Endothelial cell of umbilical vein (primary cell): ENCODE results near the gene RILPL2. TPM values are rescaled to one million over a fixed set of nuclear protein-coding genes. Genes with fewer than 3 reads are reported as not detected.

Experiments
- BruUV-seq: library from RNA; stranded (reverse); fragments of 400-500 nt; replicated peaks from 2 replicates; lab custom pipeline; 2021; lab: Mats Ljungman, UMichigan
- CTCF ChIA-PET: fragments of 300-600, 350-600 bp; sonication (Branson Sonifier 250); formaldehyde crosslinking; loops from one replicate; lab custom pipeline; 2021; ENCODE audit warnings: antibody characterized with exemption, inconsistent platforms; lab: Charles Lee
- POLR2A ChIA-PET: fragments of 300-600, 350-600 bp; sonication (Branson Sonifier 250); formaldehyde crosslinking; loops from one replicate; lab custom pipeline; 2021; ENCODE audit warnings: antibody characterized with exemption, inconsistent platforms; lab: Charles Lee
- DNase-seq: peaks from one replicate; pipeline ENCODE4 v3.0.0-alpha.2; 2011; ENCODE audit warnings: low read depth, low spot score
- FAIRE-seq: peaks from 2 replicates; lab custom pipeline; 2011; peaks lifted over from hg19 to GRCh38; lab: Jason Lieb, UNC
- H2AFZ ChIP-seq: 2 replicates; pipeline ENCODE4 v1.6.0; 2012; ENCODE audit warnings: low read depth, low read length, control low read depth, inconsistent platforms
- H3K27ac ChIP-seq: 2 replicates; pipeline ENCODE4 v1.5.1; 2011; ENCODE audit warnings: low read depth, mild to moderate bottlenecking, control low read depth, low read length, moderate library complexity; ENCODE audit not compliant: insufficient read depth
- H3K27me3 ChIP-seq, 2 experiments: 2 replicates each; pipeline versions ENCODE4 v1.6.0 to v1.6.1; 2011; ENCODE audit warnings: low read length in 2 of 2, mixed read lengths in 1 of 2; ENCODE audit not compliant: control insufficient read depth in 2 of 2, insufficient read depth in 2 of 2
- H3K36me3 ChIP-seq, 2 experiments: 2 replicates in 1 of 2; 3 replicates in 1 of 2; pipeline ENCODE4 v1.5.1; 2011; ENCODE audit warnings: low read length in 2 of 2, mild to moderate bottlenecking in 1 of 2, moderate library complexity in 1 of 2; ENCODE audit not compliant: control insufficient read depth in 2 of 2, insufficient read depth in 2 of 2; ENCODE audit errors: extremely low read depth in 1 of 2
- H3K4me1 ChIP-seq: 3 replicates; pipeline ENCODE4 v1.5.1; 2011; ENCODE audit warnings: mild to moderate bottlenecking, low read length; ENCODE audit not compliant: control insufficient read depth, insufficient read depth; ENCODE audit errors: extremely low read depth
- H3K4me2 ChIP-seq: 2 replicates; pipeline ENCODE4 v1.6.1; 2011; ENCODE audit warnings: low read length, control low read depth, mixed read lengths; ENCODE audit not compliant: insufficient read depth
- H3K4me3 ChIP-seq, 3 experiments: fragments of 200-600 bp in 1 of 3; sonication (generic), shearing (Covaris generic) in 1 of 3; replicated peaks in 1 of 3; 2 replicates each; pipeline ENCODE4 v1.5.1; 2011 to 2016; ENCODE audit warnings: control low read depth in 3 of 3, low read length in 3 of 3, mild to moderate bottlenecking in 2 of 3, inconsistent platforms in 1 of 3, low read depth in 1 of 3, moderate library complexity in 1 of 3; ENCODE audit not compliant: insufficient read depth in 1 of 3
- H3K79me2 ChIP-seq: 2 replicates; pipeline ENCODE4 v1.6.0; 2012; ENCODE audit warnings: low read length, inconsistent platforms; ENCODE audit not compliant: control insufficient read depth, insufficient read depth
- H3K9ac ChIP-seq: replicated peaks from 2 replicates; pipeline ENCODE3; 2011; ENCODE audit warnings: low read length, control low read depth; ENCODE audit not compliant: insufficient read depth; ENCODE audit errors: extremely low read depth
- H3K9me1 ChIP-seq: replicated peaks from 3 replicates; pipeline ENCODE4 v1.6.0; 2011; ENCODE audit warnings: mild to moderate bottlenecking, low read length; ENCODE audit not compliant: control insufficient read depth, insufficient read depth; ENCODE audit errors: extremely low read depth
- H3K9me3 ChIP-seq: replicated peaks from 2 replicates; pipeline ENCODE4 v1.5.1; 2012; ENCODE audit warnings: low read length, inconsistent platforms; ENCODE audit not compliant: control insufficient read depth, insufficient read depth
- H4K20me1 ChIP-seq: replicated peaks from 2 replicates; pipeline ENCODE3; 2011; ENCODE audit warnings: mild to moderate bottlenecking, low read length; ENCODE audit not compliant: control insufficient read depth, insufficient read depth; ENCODE audit errors: extremely low read depth
- CTCF ChIP-seq, 2 donors: IDR thresholded peaks; 1 replicate in 1 of 2; 2 replicates in 1 of 2; pipeline ENCODE4 v1.5.1; 2011; ENCODE audit warnings: low read length in 2 of 2, mild to moderate bottlenecking in 2 of 2, moderate library complexity in 2 of 2, control low read depth in 1 of 2, inconsistent platforms in 1 of 2, low read depth in 1 of 2; ENCODE audit not compliant: insufficient read depth in 1 of 2; ENCODE audit errors: extremely low read depth in 1 of 2
- EZH2 ChIP-seq: IDR thresholded peaks from 2 replicates; pipeline ENCODE4 v1.6.1; 2012; ENCODE audit warnings: borderline replicate concordance, low read depth, mild to moderate bottlenecking, moderate library complexity, low read length, inconsistent platforms; ENCODE audit not compliant: severe bottlenecking
- FOS ChIP-seq: IDR thresholded peaks from 2 replicates; pipeline ENCODE4 v1.6.1; 2011; ENCODE audit warnings: mild to moderate bottlenecking, low read length, moderate library complexity, borderline replicate concordance; ENCODE audit not compliant: insufficient read depth
- GATA2 ChIP-seq: IDR thresholded peaks from 2 replicates; pipeline ENCODE4 v1.7.0; 2011; ENCODE audit warnings: low read depth, mild to moderate bottlenecking, moderate library complexity, mixed read lengths, low read length; ENCODE audit not compliant: insufficient read length, insufficient read depth
- JUN ChIP-seq: IDR thresholded peaks from 2 replicates; pipeline ENCODE4 v1.6.1; 2011; ENCODE audit warnings: borderline replicate concordance, low read depth; ENCODE audit not compliant: insufficient read length, insufficient read depth
- MAX ChIP-seq: IDR thresholded peaks from 2 replicates; pipeline ENCODE4 v1.6.1; 2011; ENCODE audit not compliant: insufficient read depth, insufficient read length
- MYC ChIP-seq: IDR thresholded peaks from one replicate; pipeline ENCODE4 v1.6.1; 2011; ENCODE audit warnings: mild to moderate bottlenecking, low read depth, low read length
- POLR2A ChIP-seq: IDR thresholded peaks from 2 replicates; pipeline ENCODE4 v1.6.1; 2012; ENCODE audit warnings: low read depth, mild to moderate bottlenecking, control low read depth, low read length
- POLR2AphosphoS5 ChIP-seq: IDR thresholded peaks from 2 replicates; pipeline ENCODE4 v1.6.1; 2012; ENCODE audit warnings: low read depth, mild to moderate bottlenecking, control low read depth, low read length, moderate library complexity; ENCODE audit not compliant: insufficient read depth
- dilution Hi-C: fragments of 300-500 bp; cut with MboI; formaldehyde crosslinking; loops from one replicate; pipeline ENCODE4 v1.15.0; 2019; ENCODE audit warnings: low sequenced_read_pairs; ENCODE audit not compliant: extremely low pct_ligation_motif_present
- intact Hi-C: fragments of 100-400 bp; cut with micrococcal nuclease; formaldehyde crosslinking; loops from one replicate; pipeline ENCODE4 v1.10.0; 2022
- polyA plus RNA-seq, 4 experiments: library from polyadenylated mRNA; depleted of rRNA in 3 of 4; stranded (reverse) in 3 of 4; unstranded in 1 of 4; fragments of >200 nt; gene quantifications; 2 replicates each; pipeline versions ENCODE4 v1.2.1 to v1.2.3, GENCODE V29; 2011 to 2012; ENCODE audit warnings: missing spikeins in 1 of 4
- total RNA-seq: library from RNA; stranded (reverse); gene quantifications from 2 replicates; pipeline ENCODE4 v1.2.3, GENCODE V29; 2021

Gene RILPL2
- total and polyA plus RNA-seq, 2 donors (not counting 3 experiments of a cell fraction or from before 2014, with no cell fraction given): 3.3 to 4.6 TPM

GRCh38 chr12:123382684-123383083, 53.8 kb downstream of the RILPL2 start:
- intact Hi-C loops (loop anchor here (2.0 to 5.0 kb wide), 2 partner anchors 65 to 150 kb away; partner anchors contain the start of gene RILPL1), dilution Hi-C loops (no loop called here)
- CTCF ChIA-PET: interaction anchor here (2.8 kb wide), 1 partner anchor 17 kb away, joined by 51 read pairs; the partner anchor contains the start of gene SBNO1
- DNase-seq: no peak
- Histone ChIP-seq H3K79me2 (peaks cover 20% of the 10 kb centered on the region), H3K36me3 (no peaks in the 10 kb centered on the region), H3K9ac (no peak overlapping the region), H3K9me1 (no peaks in the 10 kb centered on the region), H3K27ac (no peak overlapping the region), H3K4me1 (peaks cover 8% of the 10 kb centered on the region), H2AFZ (no peak overlapping the region), H3K4me3 (no peak overlapping the region), H3K4me2 (no peak overlapping the region), H3K27me3 (no peaks in the 10 kb centered on the region), H4K20me1 (no peaks in the 10 kb centered on the region), H3K9me3 (no peaks in the 10 kb centered on the region)
- FAIRE-seq: no peak
- no TSS peak for BruUV-seq
- POLR2A ChIA-PET: no interaction called here
- TF ChIP-seq MAX (no peak), POLR2A (no peak), POLR2AphosphoS5 (no peak), JUN (no peak), GATA2 (no peak), CTCF (IDR thresholded peaks at IDR 0.05; ENCODE audit: extremely low read depth in 1 of 2, insufficient read depth in 1 of 2, low read depth in 1 of 2, low read length in 2 of 2) (no peak), MYC (no peak), FOS (no peak), EZH2 (no peak)
